Astrocyte (in vitro differentiated cells and primary cell): Measurements from ENCODE around the gene GAB2.

Source experiments
- EZH2 ChIP-seq: IDR thresholded peaks from 2 replicates; pipeline ENCODE4 v1.6.1; 2012; ENCODE audit warnings: mild to moderate bottlenecking, low read length, inconsistent platforms; ENCODE audit not compliant: insufficient read depth
- TF ChIP-seq, protein P1 (sequence below): IDR thresholded peaks from 2 replicates; pipeline ENCODE4 v1.5.1; 2011; ENCODE audit warnings: low read depth, mild to moderate bottlenecking, inconsistent platforms, low read length, moderate library complexity; ENCODE audit not compliant: insufficient read depth

DNA sequence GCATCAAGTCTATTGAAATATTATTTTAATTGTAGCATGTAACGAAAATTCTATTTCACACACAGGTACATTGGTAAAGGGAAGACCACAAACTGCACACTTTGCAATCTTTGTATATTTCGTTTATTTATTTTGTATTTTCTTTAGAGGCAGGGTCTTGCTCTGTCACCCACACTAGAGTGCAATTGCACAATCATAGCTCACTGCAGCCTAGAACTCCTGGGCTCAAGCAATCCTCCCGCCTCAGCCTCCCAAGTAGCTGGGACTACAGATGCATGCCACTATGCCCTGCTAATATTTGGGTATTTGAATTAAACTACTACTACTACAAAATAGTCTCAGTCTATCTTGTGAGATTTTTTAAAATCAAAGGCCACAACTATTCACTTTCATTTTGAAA is 42.7 kb downstream of the GAB2 start:
- TF ChIP-seq, protein P1, sequence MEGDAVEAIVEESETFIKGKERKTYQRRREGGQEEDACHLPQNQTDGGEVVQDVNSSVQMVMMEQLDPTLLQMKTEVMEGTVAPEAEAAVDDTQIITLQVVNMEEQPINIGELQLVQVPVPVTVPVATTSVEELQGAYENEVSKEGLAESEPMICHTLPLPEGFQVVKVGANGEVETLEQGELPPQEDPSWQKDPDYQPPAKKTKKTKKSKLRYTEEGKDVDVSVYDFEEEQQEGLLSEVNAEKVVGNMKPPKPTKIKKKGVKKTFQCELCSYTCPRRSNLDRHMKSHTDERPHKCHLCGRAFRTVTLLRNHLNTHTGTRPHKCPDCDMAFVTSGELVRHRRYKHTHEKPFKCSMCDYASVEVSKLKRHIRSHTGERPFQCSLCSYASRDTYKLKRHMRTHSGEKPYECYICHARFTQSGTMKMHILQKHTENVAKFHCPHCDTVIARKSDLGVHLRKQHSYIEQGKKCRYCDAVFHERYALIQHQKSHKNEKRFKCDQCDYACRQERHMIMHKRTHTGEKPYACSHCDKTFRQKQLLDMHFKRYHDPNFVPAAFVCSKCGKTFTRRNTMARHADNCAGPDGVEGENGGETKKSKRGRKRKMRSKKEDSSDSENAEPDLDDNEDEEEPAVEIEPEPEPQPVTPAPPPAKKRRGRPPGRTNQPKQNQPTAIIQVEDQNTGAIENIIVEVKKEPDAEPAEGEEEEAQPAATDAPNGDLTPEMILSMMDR = no peak
- TF ChIP-seq EZH2 = no peak
